Testis (tissue), 3 donors: Measurements from ENCODE around the gene DPF3. TPM values are rescaled to one million over a fixed set of nuclear protein-coding genes. Genes with fewer than 3 reads are reported as not detected.

Experiments
- DNase-seq: peaks from one replicate; pipeline ENCODE4 v3.0.0-alpha.2; 2019
- H3K27ac ChIP-seq, 2 donors: fragments of 200-600 bp; sonication (generic); one replicate each; pipeline ENCODE4 v1.5.1; 2019
- H3K27me3 ChIP-seq: fragments of 200-600 bp; sonication (generic); one replicate; pipeline ENCODE4 v1.5.1; 2019
- H3K36me3 ChIP-seq: fragments of 200-600 bp; sonication (generic); one replicate; pipeline ENCODE4 v1.5.1; 2017; ENCODE audit warnings: low read depth; ENCODE audit errors: missing control alignments
- H3K4me1 ChIP-seq: fragments of 200-600 bp; sonication (generic); one replicate; pipeline ENCODE4 v1.5.1; 2019
- H3K4me3 ChIP-seq, 2 donors: fragments of 200-600 bp; sonication (generic); one replicate each; pipeline ENCODE4 v1.5.1; 2017 to 2019
- H3K9me3 ChIP-seq: fragments of 200-600 bp; sonication (generic); one replicate; pipeline ENCODE4 v1.5.1; 2017
- CTCF ChIP-seq, 3 experiments: fragments of 450-650 bp in 2 of 3; fragments of 200-600 bp in 1 of 3; sonication (generic) in 1 of 3; IDR thresholded peaks; one replicate each; pipeline ENCODE4 v1.5.1; 2016 to 2019; ENCODE audit warnings: antibody characterized with exemption in 3 of 3, mild to moderate bottlenecking in 2 of 3, moderate library complexity in 1 of 3
- POLR2A ChIP-seq: fragments of 450-650 bp; IDR thresholded peaks from one replicate; pipeline ENCODE4 v1.6.1; 2017; ENCODE audit warnings: antibody characterized with exemption, mild to moderate bottlenecking, moderate library complexity
- WGBS, 2 donors: methylation state at CpG; one replicate each; pipeline ENCODE4 v1.1.5; 2018; 5-methylcytosine and 5-hydroxymethylcytosine counted together
- intact Hi-C: fragments of 100-400 bp; cut with DNase I; formaldehyde crosslinking; loops from one replicate; pipeline ENCODE4 v1.15.1; 2023; ENCODE audit warnings: low total_unique reads
- polyA plus RNA-seq: library from polyadenylated mRNA; stranded (reverse); fragments of 350-450 nt; fragmentation: Illumina TruSeq; extraction: RNeasy Lipid Tissue Mini Kit (QIAGEN cat#74804); gene quantifications from one replicate; pipeline ENCODE4 v1.2.3, GENCODE V29; 2014; ENCODE audit warnings: low read depth, low replicate concordance; ENCODE audit not compliant: insufficient read depth
- total RNA-seq, 2 donors: library from RNA; depleted of rRNA; stranded (reverse); fragments of >200 nt; gene quantifications; one replicate each; pipeline ENCODE4 v1.2.3, GENCODE V29; 2016

DPF3 gene
- total and polyA plus RNA-seq, 3 donors from 2014 or later = 14.6 to 41.6 (median 26.4) TPM

DNA sequence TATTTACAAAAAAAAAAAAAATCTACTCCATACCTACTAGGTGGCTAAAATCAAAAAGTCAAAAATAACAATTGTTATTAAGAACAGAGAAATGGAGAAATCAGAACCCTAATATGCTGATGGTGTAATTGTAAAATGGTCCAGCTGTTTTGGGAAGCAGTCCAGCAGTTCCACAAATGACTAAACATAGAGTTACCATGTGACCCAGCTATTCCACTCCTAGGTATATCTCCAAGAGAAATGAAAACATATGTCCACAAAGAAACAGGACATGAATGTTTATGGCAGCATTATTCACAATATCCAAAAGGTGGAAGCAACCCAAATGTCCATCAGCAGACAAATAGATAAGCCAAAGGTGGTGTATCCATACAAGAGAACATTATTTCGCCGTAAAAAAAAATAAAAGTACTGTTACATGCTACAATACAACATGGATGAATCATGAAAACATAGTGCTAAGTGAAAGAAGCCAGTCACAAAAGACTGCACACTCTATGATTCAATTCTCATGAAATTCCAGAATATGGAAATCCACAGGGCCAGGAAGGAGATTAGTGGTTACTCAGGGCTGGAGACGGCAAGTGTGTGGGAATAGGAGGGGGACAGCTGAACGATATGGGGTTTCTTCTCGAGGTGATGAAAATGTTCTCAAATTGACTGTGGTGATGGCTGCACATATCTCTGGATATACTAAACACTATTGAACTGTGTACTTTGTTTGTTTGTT lies 9.1 kb upstream of the DPF3 start:
- Histone ChIP-seq H3K9me3 (no peaks in the 10 kb centered on the region), H3K27me3 (no peaks in the 10 kb centered on the region), H3K4me3 (no peak overlapping the region), H3K4me1 (peaks cover 5% of the 10 kb centered on the region), H3K27ac (no peak overlapping the region), H3K36me3 (no peaks in the 10 kb centered on the region)
- intact Hi-C loops = no loop called here
- no peak for TF ChIP-seq POLR2A
- no peak for TF ChIP-seq CTCF (IDR thresholded peaks at IDR 0.05)
- no peak for DNase-seq
- 94% methylated on average over 5 of the region's 5 CpGs for WGBS, 2 donors

DNA sequence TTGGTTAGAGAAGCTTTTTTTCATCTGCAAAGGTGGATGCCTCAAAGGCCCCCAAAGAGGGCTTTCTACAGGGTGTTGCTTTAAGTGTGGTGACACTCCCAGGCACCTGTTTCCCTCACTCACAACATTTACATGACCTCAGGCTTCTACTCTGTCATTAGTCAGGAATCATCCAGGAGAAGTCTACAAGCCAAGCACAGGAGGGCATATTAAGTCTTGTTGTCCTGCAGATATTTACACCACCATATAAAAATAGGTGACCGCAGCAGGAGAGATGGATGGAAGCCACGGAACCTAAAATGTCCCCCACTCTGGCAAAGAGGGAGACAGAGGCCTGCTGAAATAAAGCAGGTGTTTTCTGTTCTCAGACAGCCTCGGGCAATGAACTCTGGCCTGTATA lies 7.5 kb upstream of the DPF3 start:
- Histone ChIP-seq H3K9me3 (no peaks in the 10 kb centered on the region), H3K4me3 (no peak overlapping the region), H3K36me3 (no peaks in the 10 kb centered on the region), H3K4me1 (no peaks in the 10 kb centered on the region), H3K27ac (no peak overlapping the region), H3K27me3 (no peaks in the 10 kb centered on the region)
- DNase-seq = no peak
- WGBS, 2 donors = 90 to 91% methylated on average over 3 of the region's 3 CpGs
- intact Hi-C loops = no loop called here
- TF ChIP-seq CTCF (IDR thresholded peaks at IDR 0.05) (no peak), POLR2A (no peak)

- intact Hi-C loops = no loop called here
Observed at GRCh38 chr14:72898448-72898847, 4.5 kb upstream of the DPF3 start.

DNA sequence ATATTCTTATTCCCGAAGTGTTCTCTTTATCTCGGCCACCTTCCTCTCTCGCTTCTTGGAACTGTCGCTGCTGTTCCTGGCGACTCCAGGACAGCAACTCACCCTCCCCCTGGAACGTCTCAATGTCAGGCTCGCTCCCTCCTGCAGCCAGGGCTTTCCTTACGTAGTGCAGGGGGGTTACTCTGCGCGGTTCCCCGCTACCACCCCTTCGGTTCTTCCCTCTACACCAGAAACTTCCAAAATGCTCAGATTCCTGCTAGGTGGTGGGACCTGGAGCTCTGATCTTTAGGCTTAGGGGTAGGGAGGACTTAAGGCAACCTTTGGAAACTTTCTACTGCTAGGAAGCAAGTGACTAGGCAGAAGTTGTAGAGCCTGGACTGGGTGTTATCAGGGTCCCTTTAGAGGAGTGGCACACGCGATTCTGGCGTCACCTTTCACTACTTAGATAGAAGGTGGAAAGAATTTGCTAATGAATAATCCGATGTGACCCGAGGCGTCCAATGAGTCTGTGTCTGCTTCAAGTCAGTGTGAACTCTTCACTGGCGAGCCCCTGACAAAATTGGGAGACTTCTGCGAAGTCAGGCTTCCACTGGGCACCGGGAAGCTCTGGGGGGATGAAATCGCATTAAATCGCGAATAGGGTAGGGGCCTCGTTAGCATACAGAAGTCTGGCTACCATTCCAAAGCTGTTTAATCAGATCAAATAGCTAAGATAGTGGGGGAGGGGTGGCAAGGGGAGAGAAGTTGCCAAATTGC lies 900 bp upstream of the DPF3 start:
- Histone ChIP-seq H3K4me3 (peak overlapping the region; percentile 59 to 66), H3K9me3 (no peaks in the 10 kb centered on the region), H3K36me3 (no peaks in the 10 kb centered on the region), H3K27ac (no peak overlapping the region), H3K27me3 (no peaks in the 10 kb centered on the region), H3K4me1 (peaks cover 11% of the 10 kb centered on the region)
- intact Hi-C loops = no loop called here
- no peak for TF ChIP-seq POLR2A
- no peak for TF ChIP-seq CTCF (IDR thresholded peaks at IDR 0.05)
- WGBS, 2 donors = 13 to 15% methylated on average over 25 of the region's 25 CpGs
- peak; percentile 23 for DNase-seq

More at GRCh38 chr14:72898448-72898847, 4.5 kb upstream of the DPF3 start:
- TF ChIP-seq CTCF (IDR thresholded peaks at IDR 0.05) (no peak), POLR2A (no peak)
- H3K4me1 ChIP-seq = peaks cover 3% of the 10 kb centered on the region
- H3K36me3 ChIP-seq = no peaks in the 10 kb centered on the region
- no peaks in the 10 kb centered on the region for H3K27me3 ChIP-seq
- no peak for DNase-seq
- H3K9me3 ChIP-seq = no peaks in the 10 kb centered on the region
- WGBS, 2 donors = 62 to 70% methylated on average over 3 of the region's 3 CpGs
- H3K4me3 ChIP-seq = no peak overlapping the region
- no peak overlapping the region for H3K27ac ChIP-seq
